Inflammatory macrophage treated with lipopolysaccharide for 1 hour (primary cell): ENCODE results near the gene SACM1L.

Source experiments
- DNase-seq, 2 donors: peaks; one replicate each; pipeline ENCODE4 v3.0.0-alpha.2; 2020 to 2022

The SACM1L gene

GRCh38 chr3:45688882-45689786 lies at the start of gene SACM1L:
Gene SACM1L (plus strand): TSS chr3:45689396. CDS start chr3:45689466, 70 bp downstream.
- DNase-seq: peak; percentile 98 to 100

GRCh38 chr3:45640091-45640507 lies 49.1 kb upstream of the SACM1L start:
- peak; percentile 52 to 65 for DNase-seq

- no peak for DNase-seq
These were observed 48.4 kb upstream of the SACM1L start for GRCh38 chr3:45640724-45641361.

GRCh38 chr3:45641756-45642155 lies 47.4 kb upstream of the SACM1L start:
- no peak for DNase-seq

GRCh38 chr3:45642731-45643152 lies 46.5 kb upstream of the SACM1L start:
- DNase-seq: peak; percentile 49 to 63

GRCh38 chr3:45644063-45644790 lies 45.0 kb upstream of the SACM1L start:
- DNase-seq: no peak

- DNase-seq: peak; percentile 30 to 67
These were observed 44.4 kb upstream of the SACM1L start for GRCh38 chr3:45644791-45645201.

GRCh38 chr3:45646051-45646585 lies 43.1 kb upstream of the SACM1L start:
- DNase-seq: peak; percentile 48 to 75

- peak; percentile 86 to 93 for DNase-seq
These were observed 42.0 kb upstream of the SACM1L start for GRCh38 chr3:45647148-45647619.

GRCh38 chr3:45653205-45653604 lies 36.0 kb upstream of the SACM1L start:
- DNase-seq: no peak

- DNase-seq: peak in 1 of 2 donors; percentile 67
These were observed 34.7 kb upstream of the SACM1L start for GRCh38 chr3:45654397-45654944.

GRCh38 chr3:45655906-45656305 lies 33.3 kb upstream of the SACM1L start:
- peak; percentile 52 to 70 for DNase-seq

GRCh38 chr3:45656575-45657363 lies 32.4 kb upstream of the SACM1L start:
- DNase-seq: peak; percentile 96 to 97

GRCh38 chr3:45657853-45658252 lies 31.3 kb upstream of the SACM1L start:
- no peak for DNase-seq

GRCh38 chr3:45659661-45660566 lies 29.3 kb upstream of the SACM1L start:
- DNase-seq: peak; percentile 56 to 84

GRCh38 chr3:45660567-45660901 lies 28.7 kb upstream of the SACM1L start:
- DNase-seq: no peak

GRCh38 chr3:45664578-45664977 lies 24.6 kb upstream of the SACM1L start:
- DNase-seq: peak; percentile 57 to 60

GRCh38 chr3:45665101-45665572 lies 24.1 kb upstream of the SACM1L start:
- DNase-seq: peak; percentile 49 to 55

- DNase-seq: no peak
These were observed 22.3 kb upstream of the SACM1L start for GRCh38 chr3:45666757-45667431.

- DNase-seq: no peak
These were observed 21.6 kb upstream of the SACM1L start for GRCh38 chr3:45667569-45667934.
